IPS DF 19.7 (cell line): ENCODE results near the gene SFTPB.
"Not testable (repeated sequence)": the region's sequence is repeated elsewhere in the genome, so short reads cannot be mapped to it uniquely, and the experiment has no call there.

Source experiments
- DNase-seq: peaks from one replicate; pipeline ENCODE4 v3.0.0-alpha.2; 2013; ENCODE audit warnings: low read depth, low spot score

SFTPB gene

DNA sequence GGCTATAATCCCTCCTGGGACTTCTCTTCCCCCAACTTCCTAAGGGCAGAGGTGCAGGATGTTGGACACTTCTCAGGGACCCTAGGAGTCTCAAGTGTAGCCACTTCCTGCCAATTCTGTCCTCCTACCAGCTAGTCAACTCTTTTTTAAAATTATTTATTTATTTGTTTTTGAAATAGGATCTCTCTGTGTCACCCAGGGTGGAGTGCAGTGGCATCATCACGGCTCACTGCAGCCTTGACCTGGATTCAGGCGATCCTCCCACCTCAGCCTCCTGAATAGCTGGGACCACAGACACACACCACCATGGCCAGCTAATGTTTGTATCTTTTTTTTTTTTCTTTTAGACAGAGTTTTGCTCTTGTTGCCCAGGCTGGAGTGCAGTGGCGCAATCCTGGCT lies 11.5 kb downstream of the SFTPB start:
- DNase-seq, result no peak

- no peak for DNase-seq
These were observed 12.0 kb downstream of the SFTPB start for GRCh38 chr2:85655961-85656417.

DNA sequence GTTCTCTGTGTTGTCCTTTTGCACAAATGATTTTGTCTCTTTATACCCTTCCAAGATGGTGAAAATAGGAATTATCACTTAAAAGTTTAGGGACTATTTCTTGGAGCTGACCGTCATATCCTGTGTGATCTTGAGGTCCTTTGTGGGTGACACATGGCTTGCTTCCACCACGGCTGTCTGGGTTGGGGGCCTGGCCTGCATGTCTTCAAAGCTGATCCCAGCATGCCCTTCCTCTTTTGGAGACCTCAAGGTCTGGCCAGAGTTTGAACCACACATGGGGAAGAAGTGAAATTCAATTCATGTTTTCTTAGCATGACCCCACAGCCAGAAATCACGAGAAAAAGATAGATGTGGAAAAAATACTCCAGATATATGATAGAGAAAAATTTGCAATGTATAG lies 14.0 kb downstream of the SFTPB start:
- DNase-seq, result no peak

DNA sequence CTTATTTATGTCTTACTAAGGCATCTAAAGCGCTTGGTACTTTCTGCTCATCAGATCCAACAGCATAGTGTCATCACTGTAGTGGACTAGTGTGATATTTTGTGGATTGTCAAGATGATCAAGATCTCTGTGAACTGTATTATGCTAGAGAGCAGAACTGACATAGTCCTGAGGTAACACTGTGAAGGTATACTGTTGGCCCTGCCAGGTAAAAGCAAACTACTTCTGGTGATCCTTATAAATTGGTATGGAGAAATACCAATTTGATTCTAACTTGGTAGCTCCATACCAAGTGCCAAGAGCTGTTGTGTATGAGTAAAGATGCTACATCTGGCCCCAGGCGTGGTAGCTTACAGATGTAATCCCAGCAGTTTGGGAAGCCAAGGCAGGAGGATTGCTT lies 15.9 kb downstream of the SFTPB start:
- DNase-seq, result no peak

DNA sequence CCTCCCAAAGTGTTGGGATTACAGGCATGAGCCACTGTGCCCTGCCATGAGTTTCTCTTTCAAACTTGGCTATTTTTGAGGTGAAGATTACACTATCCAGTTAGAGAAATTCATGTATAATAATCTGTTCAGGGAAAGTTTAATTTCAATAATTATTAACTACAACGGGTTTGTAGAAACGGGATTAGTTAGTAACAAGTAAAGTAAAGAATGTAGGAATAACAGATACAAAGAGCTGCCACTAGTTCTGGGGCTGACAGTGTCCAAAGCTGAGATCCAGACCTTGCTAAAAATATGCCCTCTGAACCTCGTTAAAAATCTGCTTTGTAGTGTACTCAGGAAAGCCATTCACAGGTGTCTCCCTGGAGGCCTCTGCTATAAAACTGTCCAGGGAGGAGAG lies 16.9 kb downstream of the SFTPB start:
- DNase-seq, result no peak

DNA sequence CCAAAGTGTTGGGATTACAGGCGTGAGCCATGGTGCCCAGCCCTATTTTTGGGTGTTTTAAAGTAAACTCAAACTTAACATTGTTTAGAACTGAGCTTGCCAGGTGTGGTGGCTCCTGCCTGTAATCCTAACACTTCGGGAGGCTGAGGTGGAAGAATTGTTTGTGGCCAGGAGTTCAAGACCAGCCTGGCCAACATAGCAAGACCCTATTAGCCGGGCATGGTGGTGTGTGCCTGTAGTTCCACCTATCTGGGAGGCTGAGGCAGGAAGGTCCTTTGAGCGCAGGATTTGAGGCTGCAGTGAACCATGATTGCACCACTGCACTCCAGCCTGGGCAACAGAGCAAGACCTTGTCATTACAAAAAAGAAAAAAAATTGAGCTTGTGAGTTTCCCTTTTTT lies 17.5 kb downstream of the SFTPB start:
- no peak for DNase-seq

GRCh38 chr2:85649201-85650190 lies 18.5 kb downstream of the SFTPB start:
- no peak for DNase-seq

- DNase-seq, result no peak
These were observed 19.4 kb downstream of the SFTPB start for GRCh38 chr2:85648619-85649018.

DNA sequence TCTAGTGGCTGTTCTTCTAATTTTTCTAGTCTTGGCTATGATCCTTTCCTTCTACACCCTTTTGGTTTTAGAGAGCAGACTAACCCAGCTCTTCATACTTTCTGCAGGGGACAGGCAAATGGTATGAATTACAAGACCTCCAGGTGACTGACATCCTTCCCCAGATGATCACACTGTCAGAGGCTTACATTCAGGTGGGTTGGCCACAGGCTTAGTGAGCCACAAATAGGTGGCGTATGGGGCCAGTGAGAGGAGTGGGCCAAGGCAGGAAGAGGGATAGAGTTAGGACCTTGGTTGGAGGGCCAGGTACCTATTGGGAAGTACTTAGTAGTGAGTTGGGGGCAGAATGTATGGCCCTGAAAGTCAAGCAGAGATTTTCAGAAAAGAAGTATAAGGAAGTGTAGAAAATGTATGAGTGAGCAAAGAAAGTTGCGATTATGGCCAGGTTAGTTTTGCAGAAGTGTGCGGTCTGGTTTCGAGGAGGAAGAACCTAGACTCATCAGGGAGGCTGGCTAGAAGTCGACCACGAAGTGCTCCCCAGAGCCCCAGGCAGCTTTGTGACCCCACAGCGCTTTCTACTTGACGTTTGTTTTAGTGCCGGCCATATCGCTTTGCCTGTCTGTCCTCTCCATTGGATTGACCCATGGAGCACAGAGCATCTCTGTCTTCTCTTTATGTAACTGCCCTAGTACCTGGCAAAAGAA lies 20.0 kb downstream of the SFTPB start:
- no peak for DNase-seq

GRCh38 chr2:85646166-85646565 lies 21.8 kb downstream of the SFTPB start:
- DNase-seq, result no peak

- DNase-seq, result no peak
These were observed 23.1 kb downstream of the SFTPB start for GRCh38 chr2:85644909-85645308.

GRCh38 chr2:85642725-85643124 lies 25.3 kb downstream of the SFTPB start:
- DNase-seq, result no peak

GRCh38 chr2:85635636-85636035 lies 32.4 kb downstream of the SFTPB start:
- no peak for DNase-seq

GRCh38 chr2:85635011-85635410 lies 33.0 kb downstream of the SFTPB start:
- DNase-seq, result no peak

DNA sequence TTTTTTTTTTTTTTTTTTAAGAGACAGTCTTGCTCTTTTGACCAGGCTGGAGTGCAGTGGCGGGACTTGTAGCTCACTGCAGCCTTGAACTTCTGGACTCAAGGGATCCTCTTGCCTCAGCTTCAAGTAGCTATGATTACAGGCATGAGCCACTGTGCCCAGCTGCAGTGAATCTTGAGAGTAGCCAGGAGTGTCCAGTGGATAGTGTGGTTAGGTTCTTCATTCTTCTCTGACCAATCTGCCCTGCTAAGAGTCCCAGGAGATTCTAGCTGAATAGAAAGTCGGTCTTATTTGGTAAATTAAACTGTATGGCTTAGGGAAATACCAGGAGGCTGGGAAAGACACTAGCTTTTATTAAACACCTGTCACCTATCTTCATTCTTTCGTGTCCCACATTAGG lies 36.7 kb downstream of the SFTPB start:
- no peak for DNase-seq

GRCh38 chr2:85628658-85629057 lies 39.3 kb downstream of the SFTPB start:
- DNase-seq, result no peak

GRCh38 chr2:85623991-85624390 lies 44.0 kb downstream of the SFTPB start:
- DNase-seq, result no peak

DNA sequence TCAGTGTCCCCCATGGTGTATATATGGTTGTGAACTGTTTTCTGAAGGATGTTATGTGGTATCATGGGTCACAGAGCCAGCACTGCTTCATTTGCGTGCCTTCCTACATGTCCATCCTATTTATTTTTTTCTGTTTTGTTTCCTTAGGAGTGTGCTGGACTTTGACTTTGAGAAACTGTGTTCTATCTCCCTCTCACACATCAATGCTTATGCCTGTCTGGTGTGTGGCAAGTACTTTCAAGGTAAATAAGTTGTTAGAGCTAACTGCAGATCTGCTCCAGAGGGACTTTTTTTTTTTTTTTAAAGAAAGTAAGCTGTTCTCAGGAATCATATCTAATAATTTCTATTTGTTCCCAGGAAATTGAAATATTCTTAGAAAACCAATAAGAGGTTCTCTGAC lies 46.7 kb downstream of the SFTPB start:
- no peak for DNase-seq

GRCh38 chr2:85619617-85620016 lies 48.4 kb downstream of the SFTPB start:
- no peak for DNase-seq

- not testable (repeated sequence) for DNase-seq
These were observed 50.3 kb downstream of the SFTPB start for GRCh38 chr2:85617723-85618122.

- DNase-seq, result no peak
These were observed 52.6 kb downstream of the SFTPB start for GRCh38 chr2:85615413-85615728.

DNA sequence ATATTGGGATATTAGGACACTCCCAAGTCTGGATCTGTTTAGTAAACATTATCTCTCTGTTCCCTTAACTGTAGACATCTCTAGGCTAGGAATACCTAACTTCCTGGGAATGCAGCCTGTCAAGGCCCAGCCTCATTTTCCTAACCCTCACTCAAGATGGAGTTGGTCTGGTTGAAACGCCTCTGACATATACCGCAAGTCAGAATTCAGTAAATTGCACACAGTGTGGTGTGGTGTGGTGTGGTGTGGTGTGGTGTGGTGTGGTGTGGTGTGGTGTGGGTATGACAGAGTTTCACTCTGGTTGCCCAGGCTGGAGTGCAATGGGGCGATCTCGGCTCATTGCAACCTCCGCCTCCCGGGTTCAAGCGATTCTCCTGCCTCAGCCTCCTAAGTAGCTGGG lies 53.2 kb downstream of the SFTPB start:
- DNase-seq, result not testable (repeated sequence)
